DMS153 (cell line): ENCODE results near the gene SYCE3.

Source experiments
- DNase-seq: peaks from one replicate; lab custom pipeline; 2025; lab: John Stamatoyannopoulos, UW

The SYCE3 gene

GRCh38 chr22:50576070-50576469 lies 13.4 kb upstream of the SYCE3 start:
- peak; percentile 49 for DNase-seq

GRCh38 chr22:50575426-50575941 lies 12.8 kb upstream of the SYCE3 start:
- no peak for DNase-seq

DNA sequence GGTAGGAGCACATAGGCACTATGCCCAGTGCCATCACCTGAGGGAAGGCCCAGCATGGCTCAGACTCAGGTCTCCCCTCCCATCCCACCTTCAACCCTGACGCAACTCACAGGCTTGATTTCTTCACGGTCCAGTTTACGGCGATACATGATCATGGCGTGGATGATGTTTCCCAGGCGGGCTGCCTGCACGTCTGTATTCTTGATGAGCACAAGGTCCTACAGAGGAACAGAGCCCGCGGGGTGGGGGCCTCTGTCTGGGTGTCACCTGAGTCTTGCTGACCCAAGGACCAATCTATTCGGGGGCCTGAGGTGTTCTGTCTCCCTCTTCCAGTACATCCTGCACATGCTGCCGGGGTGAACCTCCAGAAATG lies 11.7 kb upstream of the SYCE3 start:
- no peak for DNase-seq

GRCh38 chr22:50573491-50574382 lies 11.0 kb upstream of the SYCE3 start:
- DNase-seq: no peak

DNA sequence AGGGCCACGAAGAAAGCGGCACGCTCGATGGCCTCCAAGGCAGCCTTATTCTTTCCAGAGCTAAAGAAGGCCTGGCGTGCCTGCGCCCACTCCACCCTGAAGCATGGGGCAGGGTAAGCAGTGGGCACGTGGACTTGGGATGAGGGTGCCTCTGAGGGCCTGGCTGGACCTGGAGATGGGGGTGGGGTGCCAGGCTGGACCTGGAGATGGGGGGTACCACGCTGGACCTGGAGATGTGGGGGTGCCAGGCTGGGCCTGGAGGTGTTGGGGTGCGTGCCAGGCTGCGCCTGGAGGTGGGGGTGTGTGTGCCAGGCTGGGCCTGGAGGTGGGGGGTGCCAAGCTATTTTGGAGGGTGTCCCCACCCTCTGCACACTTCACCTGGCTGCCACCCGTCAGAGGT lies 10.2 kb upstream of the SYCE3 start:
- DNase-seq: no peak

- DNase-seq: no peak
These were observed 8.8 kb upstream of the SYCE3 start for GRCh38 chr22:50571264-50572175.

GRCh38 chr22:50570861-50571260 lies 8.1 kb upstream of the SYCE3 start:
- DNase-seq: no peak

GRCh38 chr22:50569896-50570535 lies 7.3 kb upstream of the SYCE3 start:
- DNase-seq: no peak

DNA sequence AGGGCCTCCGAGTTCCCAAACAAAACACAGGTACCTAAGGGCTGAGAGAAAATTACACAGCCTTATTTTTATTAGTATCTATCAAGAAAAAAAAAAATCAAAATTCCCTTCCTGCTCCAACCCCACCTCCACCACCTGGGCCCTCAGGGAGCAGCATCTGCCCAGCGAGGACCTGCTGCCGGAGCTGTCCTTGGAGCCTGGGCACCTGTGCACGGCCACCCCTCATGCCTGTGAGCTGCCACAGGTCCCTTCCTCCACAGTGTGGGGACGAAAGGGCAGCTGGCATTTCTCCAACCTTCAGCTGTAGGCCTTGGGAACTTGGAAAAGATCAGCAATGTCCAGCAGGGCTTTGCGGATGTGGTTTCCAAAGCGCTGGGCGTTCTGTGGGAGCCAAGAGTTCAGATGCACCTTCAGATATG lies 6.3 kb upstream of the SYCE3 start:
- DNase-seq: no peak

DNA sequence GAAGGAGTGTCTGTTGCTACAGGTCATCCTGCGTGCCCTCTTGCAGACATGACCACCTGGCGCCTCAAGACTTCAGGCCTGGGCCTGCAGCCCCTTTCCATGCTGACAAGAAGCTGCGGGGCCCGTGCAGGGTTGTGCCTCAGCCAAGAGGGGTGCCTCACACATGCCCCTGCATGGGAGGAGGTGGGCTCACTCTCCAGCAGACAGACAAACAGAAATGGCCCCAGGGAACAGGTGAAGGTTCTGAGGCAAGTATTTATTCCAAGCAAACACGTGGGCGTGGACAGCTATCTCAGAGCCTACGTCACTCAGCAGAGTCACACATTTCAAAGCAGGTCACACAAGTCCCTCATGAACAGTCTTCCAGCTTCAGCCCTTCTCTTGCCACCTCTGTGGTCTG lies 5.9 kb upstream of the SYCE3 start:
- DNase-seq: no peak

- no peak for DNase-seq
These were observed 5.1 kb upstream of the SYCE3 start for GRCh38 chr22:50567721-50568252.

DNA sequence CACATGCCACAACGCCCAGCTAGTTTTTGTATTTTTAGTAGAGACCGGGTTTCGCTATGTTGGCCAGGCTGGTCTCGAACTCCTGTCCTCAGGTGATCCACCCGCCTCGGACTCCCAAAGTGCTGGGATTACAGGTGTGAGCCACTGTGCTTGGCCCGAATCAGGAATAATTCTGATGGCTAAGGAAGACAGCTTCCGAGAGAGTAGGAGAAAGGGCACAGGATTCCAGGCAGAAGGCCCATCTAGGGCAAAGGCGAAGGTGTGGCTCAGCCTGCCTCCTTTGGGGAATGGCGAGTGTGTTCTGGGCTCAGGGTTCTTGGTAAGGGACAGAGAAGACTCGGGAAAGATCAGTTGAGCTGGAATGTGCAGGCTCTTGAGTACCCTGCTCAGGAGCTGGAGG lies 1.6 kb upstream of the SYCE3 start:
- no peak for DNase-seq

GRCh38 chr22:50563413-50564160 lies 868 bp upstream of the SYCE3 start:
- DNase-seq: no peak

DNA sequence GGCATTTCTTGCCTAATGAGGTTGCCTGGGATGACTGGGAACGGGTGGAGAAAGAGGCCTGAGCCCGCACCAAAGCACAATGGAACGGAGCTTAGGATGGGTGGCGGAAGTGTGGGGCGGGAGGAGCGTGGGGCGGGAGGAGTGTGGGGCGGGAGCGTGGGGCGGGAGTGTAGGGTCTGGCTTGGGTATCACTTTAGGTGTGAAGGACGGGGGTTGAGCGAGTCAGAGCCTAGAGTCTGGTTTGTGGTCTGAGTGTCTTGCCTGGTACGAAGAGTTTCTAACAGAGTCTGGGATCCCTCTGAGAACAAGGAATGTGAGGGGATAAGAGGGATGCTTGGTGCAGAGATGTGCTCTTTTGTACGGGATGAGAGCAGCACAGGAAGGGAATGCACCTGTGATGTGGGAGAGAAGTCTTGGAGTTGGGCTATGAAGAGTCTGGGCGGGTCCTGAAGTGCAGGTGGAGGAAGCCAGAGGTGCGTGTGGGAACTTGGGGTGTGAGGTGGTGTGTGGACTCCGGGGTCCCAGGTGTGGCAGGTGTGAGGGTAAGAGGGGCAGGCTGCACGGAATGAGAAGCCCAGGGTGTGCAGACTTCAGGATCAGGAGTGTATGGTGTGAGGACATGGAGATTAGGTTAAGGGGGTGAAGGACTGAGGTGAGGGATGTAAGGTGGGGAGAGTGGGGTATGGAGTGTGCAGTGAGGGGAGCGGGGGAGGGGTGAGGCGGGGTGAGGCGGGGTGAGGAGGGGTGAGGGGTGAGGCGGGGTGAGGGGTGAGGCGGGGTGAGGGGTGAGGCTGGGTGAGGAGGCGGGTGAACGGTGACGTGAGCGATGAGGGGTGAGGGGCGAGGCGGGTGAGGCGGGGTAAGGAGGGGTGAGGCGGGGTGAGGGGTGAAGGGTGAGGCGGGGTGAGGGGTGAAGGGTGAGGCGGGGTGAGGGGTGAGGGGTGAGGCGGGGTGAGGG lies 1.0 kb downstream of the SYCE3 start:
- DNase-seq: no peak

DNA sequence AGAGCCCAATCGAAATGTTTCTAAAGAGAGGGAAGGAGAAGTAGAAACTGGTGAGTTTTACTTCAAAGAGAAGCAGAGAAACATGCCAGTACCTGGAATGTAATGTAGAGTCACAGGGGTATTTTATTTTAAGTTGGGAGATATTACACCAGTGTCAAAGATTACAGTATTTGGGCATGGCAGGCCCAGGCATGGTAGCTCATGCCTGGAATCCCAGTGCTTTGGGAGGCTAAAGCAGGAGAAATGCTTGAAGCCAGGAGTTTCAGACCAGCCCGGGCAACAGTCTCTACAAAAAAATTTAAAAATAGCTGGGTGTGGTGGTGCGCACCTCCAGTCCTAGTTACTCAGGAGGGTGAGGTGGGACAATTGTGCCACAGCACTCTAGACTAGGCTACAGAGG lies 2.7 kb downstream of the SYCE3 start:
- no peak for DNase-seq

DNA sequence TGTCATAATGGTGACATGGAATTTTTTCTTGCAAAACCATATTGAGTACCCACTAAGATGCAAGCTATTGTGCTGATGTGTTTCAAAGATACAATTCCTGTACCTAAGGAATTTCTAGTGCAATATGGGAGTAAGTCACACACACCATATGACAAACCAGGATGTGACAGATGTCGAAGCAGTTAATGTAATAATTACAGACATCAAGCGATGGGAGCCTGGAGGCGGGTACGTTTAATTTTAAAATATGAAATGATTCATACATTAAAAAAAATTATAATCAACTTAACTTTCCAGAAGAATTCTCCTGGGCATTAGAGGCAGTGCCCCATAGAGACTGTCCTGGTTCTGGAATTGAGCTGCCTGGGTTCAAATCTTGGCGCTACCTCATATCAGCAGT lies 6.0 kb downstream of the SYCE3 start:
- DNase-seq: no peak

DNA sequence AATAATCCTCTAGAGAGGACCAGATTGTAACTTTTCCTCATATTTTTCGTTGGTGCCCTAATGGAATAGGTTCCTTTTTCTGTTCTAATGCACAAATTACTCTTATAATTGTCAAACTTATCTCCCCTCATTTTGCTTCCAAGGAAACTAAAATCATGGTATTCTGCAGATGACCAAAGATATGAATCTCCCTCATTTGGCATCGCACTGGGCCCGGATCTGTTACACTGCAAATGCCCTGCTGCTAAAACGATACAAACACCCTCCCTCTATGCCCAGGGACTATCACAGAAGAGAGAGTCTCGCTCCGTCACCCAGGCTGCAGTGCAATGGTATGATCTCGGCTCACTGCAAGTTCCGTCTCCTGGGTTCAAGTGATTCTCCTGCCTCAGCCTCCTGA lies 9.4 kb downstream of the SYCE3 start:
- no peak for DNase-seq

GRCh38 chr22:50551160-50551752 lies 11.5 kb downstream of the SYCE3 start:
- DNase-seq: no peak

DNA sequence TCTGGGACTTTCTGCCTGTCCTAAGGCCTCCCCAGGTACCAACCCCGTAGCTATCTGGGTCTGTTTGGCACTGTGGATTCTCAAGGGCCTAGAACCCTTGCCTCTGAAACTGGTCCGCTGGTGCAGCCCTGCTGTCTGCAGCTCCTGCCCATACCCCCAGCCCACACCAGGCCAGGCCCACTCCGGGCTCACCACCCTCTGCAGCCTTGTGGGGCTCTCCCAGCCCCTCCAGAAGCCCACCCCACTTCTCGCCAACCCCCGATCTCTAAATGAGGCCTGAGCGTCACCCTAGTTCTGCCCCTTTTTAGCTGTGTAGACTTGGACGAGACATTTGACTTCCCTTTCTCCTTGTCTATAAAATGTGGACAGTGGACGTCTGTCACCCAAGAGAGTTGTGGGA lies 12.3 kb downstream of the SYCE3 start:
- no peak for DNase-seq
